ENCODE data around the gene SLC25A48.

DNA sequence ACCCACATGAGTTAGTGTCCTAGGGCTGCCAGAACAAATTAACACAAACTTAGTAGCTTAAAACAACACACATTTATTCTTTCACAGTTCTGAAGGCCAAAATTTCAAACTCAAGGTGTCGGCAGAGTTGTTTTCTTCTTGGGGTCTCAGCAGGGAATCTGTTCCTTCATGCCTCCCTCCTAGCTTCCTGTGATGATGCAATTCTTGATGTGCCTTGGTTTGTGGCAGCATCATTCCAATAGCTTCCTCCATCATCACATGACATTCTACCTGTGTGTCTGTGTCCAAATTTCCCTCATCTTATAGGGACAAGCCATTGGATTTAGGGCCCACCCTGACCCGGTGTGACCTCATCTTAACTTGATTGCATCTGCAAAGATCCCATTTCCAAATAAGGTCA is 12.2 kb upstream of the SLC25A48 start:
- TF ChIP-seq, protein P1, sequence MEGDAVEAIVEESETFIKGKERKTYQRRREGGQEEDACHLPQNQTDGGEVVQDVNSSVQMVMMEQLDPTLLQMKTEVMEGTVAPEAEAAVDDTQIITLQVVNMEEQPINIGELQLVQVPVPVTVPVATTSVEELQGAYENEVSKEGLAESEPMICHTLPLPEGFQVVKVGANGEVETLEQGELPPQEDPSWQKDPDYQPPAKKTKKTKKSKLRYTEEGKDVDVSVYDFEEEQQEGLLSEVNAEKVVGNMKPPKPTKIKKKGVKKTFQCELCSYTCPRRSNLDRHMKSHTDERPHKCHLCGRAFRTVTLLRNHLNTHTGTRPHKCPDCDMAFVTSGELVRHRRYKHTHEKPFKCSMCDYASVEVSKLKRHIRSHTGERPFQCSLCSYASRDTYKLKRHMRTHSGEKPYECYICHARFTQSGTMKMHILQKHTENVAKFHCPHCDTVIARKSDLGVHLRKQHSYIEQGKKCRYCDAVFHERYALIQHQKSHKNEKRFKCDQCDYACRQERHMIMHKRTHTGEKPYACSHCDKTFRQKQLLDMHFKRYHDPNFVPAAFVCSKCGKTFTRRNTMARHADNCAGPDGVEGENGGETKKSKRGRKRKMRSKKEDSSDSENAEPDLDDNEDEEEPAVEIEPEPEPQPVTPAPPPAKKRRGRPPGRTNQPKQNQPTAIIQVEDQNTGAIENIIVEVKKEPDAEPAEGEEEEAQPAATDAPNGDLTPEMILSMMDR (IDR thresholded peaks at IDR 0.05): no peak
- TF ChIP-seq ZFX (IDR thresholded peaks at IDR 0.05; ENCODE audit: borderline replicate concordance): no peak

Measured in 22Rv1 (cell line).